Measurements from ENCODE around the gene OR5P2.
"Not testable (repeated sequence)": the region's sequence is repeated elsewhere in the genome, so short reads cannot be mapped to it uniquely, and the experiment has no call there.

Gene OR5P2, protein sequence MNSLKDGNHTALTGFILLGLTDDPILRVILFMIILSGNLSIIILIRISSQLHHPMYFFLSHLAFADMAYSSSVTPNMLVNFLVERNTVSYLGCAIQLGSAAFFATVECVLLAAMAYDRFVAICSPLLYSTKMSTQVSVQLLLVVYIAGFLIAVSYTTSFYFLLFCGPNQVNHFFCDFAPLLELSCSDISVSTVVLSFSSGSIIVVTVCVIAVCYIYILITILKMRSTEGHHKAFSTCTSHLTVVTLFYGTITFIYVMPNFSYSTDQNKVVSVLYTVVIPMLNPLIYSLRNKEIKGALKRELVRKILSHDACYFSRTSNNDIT

DNA sequence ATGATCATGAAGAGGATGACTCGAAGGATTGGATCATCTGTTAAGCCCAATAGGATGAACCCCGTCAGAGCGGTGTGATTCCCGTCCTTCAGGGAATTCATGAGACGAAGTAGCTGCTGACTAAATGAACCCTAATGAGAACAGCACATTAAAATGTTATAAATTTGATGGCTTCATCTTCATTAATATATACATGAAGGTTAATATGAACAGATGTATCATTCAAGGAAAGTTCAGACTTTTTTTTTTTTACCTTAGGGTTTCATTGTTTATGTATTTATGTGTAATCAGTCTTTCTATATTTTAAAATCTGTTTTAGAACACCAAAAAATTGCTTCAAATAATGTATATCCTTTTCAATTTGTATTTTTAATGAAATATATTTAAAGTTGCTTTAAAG lies at the start of gene OR5P2:
TSS of gene OR5P2 (minus strand) at position 101 of the 400 bp plus-strand sequence. CDS start at position 101, 0 bp downstream.
- no peaks in the 10 kb centered on the region for H3K36me3 ChIP-seq (ENCODE audit: control insufficient read depth in 2 of 2, insufficient read depth in 2 of 2, low read length in 2 of 2)
- H3K9ac ChIP-seq (ENCODE audit: low read depth in 1 of 2, low read length in 2 of 2) = no peak within 1 kb of the TSS
- H3K9me3 ChIP-seq (ENCODE audit: control insufficient read depth in 2 of 2, low read length in 2 of 2) = no peaks in the 10 kb centered on the region
- H3K4me1 ChIP-seq (ENCODE audit: control insufficient read depth in 2 of 2, insufficient read depth in 2 of 2, low read length in 2 of 2) = no peaks in the 10 kb centered on the region
- H3K27ac ChIP-seq (ENCODE audit: low read depth in 2 of 2, low read length in 2 of 2) = no peak within 1 kb of the TSS
- H3K4me3 ChIP-seq (ENCODE audit: low read length in 2 of 2) = no peak within 1 kb of the TSS
- H3K27me3 ChIP-seq (ENCODE audit: control insufficient read depth in 2 of 2, insufficient read depth in 2 of 2, low read length in 2 of 2) = no peaks in the 10 kb centered on the region

DNA sequence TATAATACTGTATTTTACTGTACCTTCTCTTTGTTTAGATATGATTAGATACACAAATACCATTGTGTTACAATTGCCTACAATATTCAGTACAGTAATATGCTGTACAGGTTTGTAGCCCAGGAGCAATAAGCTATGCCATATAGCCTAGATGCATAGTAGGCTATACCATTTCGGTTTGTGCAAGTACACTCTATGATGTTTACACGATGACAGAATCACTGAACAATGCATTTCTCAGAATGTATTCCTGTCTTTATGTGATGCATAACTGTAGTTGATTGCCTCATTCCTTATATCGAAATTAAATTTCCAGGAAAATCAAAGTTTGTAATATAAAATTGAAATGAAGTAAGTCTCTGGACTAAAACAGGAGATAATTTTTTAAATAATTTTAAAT lies 49.3 kb upstream of the OR5P2 start:
- Histone ChIP-seq H3K9ac (ENCODE audit: low read depth in 1 of 2, low read length in 2 of 2) (no peak overlapping the region), H3K27me3 (ENCODE audit: control insufficient read depth in 2 of 2, insufficient read depth in 2 of 2, low read length in 2 of 2) (no peaks in the 10 kb centered on the region), H3K27ac (ENCODE audit: low read depth in 2 of 2, low read length in 2 of 2) (no peak overlapping the region), H3K4me1 (ENCODE audit: control insufficient read depth in 2 of 2, insufficient read depth in 2 of 2, low read length in 2 of 2) (no peaks in the 10 kb centered on the region), H3K4me3 (ENCODE audit: low read length in 2 of 2) (no peak overlapping the region), H3K36me3 (ENCODE audit: control insufficient read depth in 2 of 2, insufficient read depth in 2 of 2, low read length in 2 of 2) (no peaks in the 10 kb centered on the region), H3K9me3 (ENCODE audit: control insufficient read depth in 2 of 2, low read length in 2 of 2) (no peaks in the 10 kb centered on the region)

DNA sequence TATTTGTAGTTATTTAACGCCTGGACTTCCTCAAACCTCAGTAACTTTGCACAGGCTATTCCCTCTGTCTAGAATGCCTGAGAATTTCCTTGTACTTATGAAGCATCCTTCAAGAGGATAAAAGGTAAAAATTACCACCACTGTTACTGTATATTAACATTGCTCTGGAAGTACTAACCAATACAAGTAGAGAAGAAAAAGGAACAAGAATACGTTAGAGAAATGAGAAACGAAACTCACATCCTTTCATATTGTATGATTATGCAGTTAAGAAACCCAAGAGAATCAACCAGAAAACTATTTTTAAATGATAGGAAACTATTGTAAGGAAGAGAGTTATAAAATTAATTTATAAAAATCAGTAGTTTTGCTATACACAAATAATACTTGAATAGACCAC lies 48.2 kb upstream of the OR5P2 start:
- Histone ChIP-seq H3K27me3 (ENCODE audit: control insufficient read depth in 2 of 2, insufficient read depth in 2 of 2, low read length in 2 of 2) (no peaks in the 10 kb centered on the region), H3K9me3 (ENCODE audit: control insufficient read depth in 2 of 2, low read length in 2 of 2) (no peaks in the 10 kb centered on the region), H3K9ac (ENCODE audit: low read depth in 1 of 2, low read length in 2 of 2) (no peak overlapping the region), H3K36me3 (ENCODE audit: control insufficient read depth in 2 of 2, insufficient read depth in 2 of 2, low read length in 2 of 2) (no peaks in the 10 kb centered on the region), H3K4me1 (ENCODE audit: control insufficient read depth in 2 of 2, insufficient read depth in 2 of 2, low read length in 2 of 2) (no peaks in the 10 kb centered on the region), H3K4me3 (ENCODE audit: low read length in 2 of 2) (no peak overlapping the region), H3K27ac (ENCODE audit: low read depth in 2 of 2, low read length in 2 of 2) (no peak overlapping the region)

DNA sequence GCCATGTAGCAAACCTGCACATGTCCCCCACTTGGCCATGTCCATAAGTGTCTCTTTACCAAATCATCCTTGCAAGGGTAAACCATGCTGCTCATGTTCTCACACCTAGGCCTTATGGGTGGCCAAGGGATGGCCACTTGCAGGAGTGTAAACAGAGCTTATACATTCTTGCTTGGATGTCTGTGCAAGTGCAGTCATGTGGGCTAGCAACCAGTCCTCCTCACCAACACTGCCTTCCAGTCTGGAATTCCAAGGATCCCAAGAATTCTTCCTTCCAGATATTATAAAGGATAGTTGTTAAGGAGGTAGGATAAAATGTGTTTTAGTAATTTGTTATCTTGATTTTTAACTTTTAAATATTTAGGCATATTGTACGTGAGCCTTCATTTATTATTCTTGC lies 47.8 kb upstream of the OR5P2 start:
- no peak overlapping the region for H3K27ac ChIP-seq (ENCODE audit: low read depth in 2 of 2, low read length in 2 of 2)
- no peaks in the 10 kb centered on the region for H3K9me3 ChIP-seq (ENCODE audit: control insufficient read depth in 2 of 2, low read length in 2 of 2)
- H3K27me3 ChIP-seq (ENCODE audit: control insufficient read depth in 2 of 2, insufficient read depth in 2 of 2, low read length in 2 of 2) = no peaks in the 10 kb centered on the region
- H3K9ac ChIP-seq (ENCODE audit: low read depth in 1 of 2, low read length in 2 of 2) = no peak overlapping the region
- no peak overlapping the region for H3K4me3 ChIP-seq (ENCODE audit: low read length in 2 of 2)
- no peaks in the 10 kb centered on the region for H3K4me1 ChIP-seq (ENCODE audit: control insufficient read depth in 2 of 2, insufficient read depth in 2 of 2, low read length in 2 of 2)
- no peaks in the 10 kb centered on the region for H3K36me3 ChIP-seq (ENCODE audit: control insufficient read depth in 2 of 2, insufficient read depth in 2 of 2, low read length in 2 of 2)

DNA sequence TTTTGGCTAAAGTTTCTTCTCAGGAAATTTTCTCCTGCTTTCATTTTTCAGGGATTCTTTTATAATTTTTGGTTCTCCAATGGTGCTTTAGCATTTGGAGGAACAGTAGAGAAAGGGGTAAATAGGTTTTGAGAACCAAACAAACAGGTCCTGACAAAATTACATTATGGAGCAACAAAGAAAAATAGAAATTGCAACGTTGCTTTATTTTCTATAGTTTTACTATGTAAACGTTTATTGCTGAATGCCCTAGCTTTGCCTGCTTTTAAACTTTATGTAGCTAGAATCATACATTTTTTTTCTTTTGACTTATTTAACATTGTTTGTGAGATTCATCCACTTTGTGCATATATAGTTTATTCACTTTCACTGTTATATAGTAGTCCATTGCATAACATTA lies 43.8 kb upstream of the OR5P2 start:
- Histone ChIP-seq H3K36me3 (ENCODE audit: control insufficient read depth in 2 of 2, insufficient read depth in 2 of 2, low read length in 2 of 2) (no peaks in the 10 kb centered on the region), H3K9ac (ENCODE audit: low read depth in 1 of 2, low read length in 2 of 2) (no peak overlapping the region), H3K9me3 (ENCODE audit: control insufficient read depth in 2 of 2, low read length in 2 of 2) (no peaks in the 10 kb centered on the region), H3K4me3 (ENCODE audit: low read length in 2 of 2) (no peak overlapping the region), H3K27me3 (ENCODE audit: control insufficient read depth in 2 of 2, insufficient read depth in 2 of 2, low read length in 2 of 2) (no peaks in the 10 kb centered on the region), H3K27ac (ENCODE audit: low read depth in 2 of 2, low read length in 2 of 2) (no peak overlapping the region), H3K4me1 (ENCODE audit: control insufficient read depth in 2 of 2, insufficient read depth in 2 of 2, low read length in 2 of 2) (no peaks in the 10 kb centered on the region)

DNA sequence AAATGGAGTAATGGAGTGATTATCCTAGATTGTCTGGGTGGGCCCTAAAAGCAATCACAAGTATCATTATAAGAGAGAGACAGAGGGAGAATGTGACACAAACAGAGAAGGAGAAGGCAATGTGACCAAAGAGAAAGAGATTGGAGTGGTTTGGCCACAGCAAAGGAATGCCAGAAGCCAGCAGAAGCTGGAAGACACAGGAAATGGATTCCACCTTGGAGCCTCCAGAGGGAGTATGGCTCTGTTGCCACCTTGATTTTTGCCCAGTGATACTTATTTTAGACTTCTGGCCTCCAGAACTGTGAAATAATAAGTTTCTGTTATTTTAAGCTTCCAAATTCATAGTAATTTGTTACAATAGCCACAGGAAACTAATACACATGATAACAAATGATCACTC lies 36.8 kb upstream of the OR5P2 start:
- H3K9ac ChIP-seq (ENCODE audit: low read depth in 1 of 2, low read length in 2 of 2) = no peak overlapping the region
- no peaks in the 10 kb centered on the region for H3K27me3 ChIP-seq (ENCODE audit: control insufficient read depth in 2 of 2, insufficient read depth in 2 of 2, low read length in 2 of 2)
- no peak overlapping the region for H3K4me3 ChIP-seq (ENCODE audit: low read length in 2 of 2)
- H3K9me3 ChIP-seq (ENCODE audit: control insufficient read depth in 2 of 2, low read length in 2 of 2) = no peaks in the 10 kb centered on the region
- no peaks in the 10 kb centered on the region for H3K36me3 ChIP-seq (ENCODE audit: control insufficient read depth in 2 of 2, insufficient read depth in 2 of 2, low read length in 2 of 2)
- H3K27ac ChIP-seq (ENCODE audit: low read depth in 2 of 2, low read length in 2 of 2) = no peak overlapping the region
- no peaks in the 10 kb centered on the region for H3K4me1 ChIP-seq (ENCODE audit: control insufficient read depth in 2 of 2, insufficient read depth in 2 of 2, low read length in 2 of 2)

DNA sequence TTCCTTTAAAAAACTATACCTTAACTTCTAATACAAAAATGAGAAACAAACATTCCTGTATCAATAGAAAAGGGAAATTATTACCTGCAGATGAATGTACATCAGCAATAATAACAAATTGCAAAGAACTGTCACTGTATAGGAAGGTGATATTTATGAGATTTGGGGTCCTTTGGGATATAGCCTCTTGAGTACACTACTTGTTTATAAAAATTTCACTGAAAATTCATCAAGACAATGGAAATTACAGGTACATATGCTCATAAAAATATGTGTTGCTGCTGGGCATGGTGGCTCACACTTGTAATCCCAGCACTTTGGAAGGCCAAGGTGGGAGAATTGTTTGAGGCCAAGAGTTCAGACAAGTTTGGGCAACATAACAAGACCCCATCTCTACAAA lies 34.0 kb upstream of the OR5P2 start, which contains the start of gene OR5P3:
TSS of gene OR5P3 (minus strand) at position 101 of the 400 bp plus-strand sequence.
- Histone ChIP-seq H3K36me3 (ENCODE audit: control insufficient read depth in 2 of 2, insufficient read depth in 2 of 2, low read length in 2 of 2) (no peaks in the 10 kb centered on the region), H3K9ac (ENCODE audit: low read depth in 1 of 2, low read length in 2 of 2) (no peak within 1 kb of the TSS), H3K9me3 (ENCODE audit: control insufficient read depth in 2 of 2, low read length in 2 of 2) (no peaks in the 10 kb centered on the region), H3K4me3 (ENCODE audit: low read length in 2 of 2) (no peak within 1 kb of the TSS), H3K27ac (ENCODE audit: low read depth in 2 of 2, low read length in 2 of 2) (no peak within 1 kb of the TSS), H3K4me1 (ENCODE audit: control insufficient read depth in 2 of 2, insufficient read depth in 2 of 2, low read length in 2 of 2) (no peaks in the 10 kb centered on the region), H3K27me3 (ENCODE audit: control insufficient read depth in 2 of 2, insufficient read depth in 2 of 2, low read length in 2 of 2) (no peaks in the 10 kb centered on the region)

DNA sequence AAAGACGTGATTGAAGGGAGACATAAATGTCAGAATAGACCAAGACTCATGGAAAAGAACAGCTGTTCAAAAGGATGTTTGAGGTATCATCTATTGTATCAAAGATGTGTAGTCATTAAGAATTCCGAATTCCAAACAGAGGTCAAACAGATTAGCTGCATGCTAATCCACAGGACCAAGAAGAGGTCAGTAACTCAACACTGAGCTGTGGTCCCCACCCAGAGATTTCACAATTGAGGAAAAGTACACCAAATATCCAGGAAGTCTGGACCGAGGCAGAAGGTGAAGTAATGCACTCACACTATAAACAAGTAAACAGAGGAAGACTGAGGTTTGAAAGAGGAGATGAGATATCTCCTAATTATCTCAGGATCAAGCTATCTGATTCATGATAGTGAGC lies 29.6 kb upstream of the OR5P2 start:
- H3K9ac ChIP-seq (ENCODE audit: low read depth in 1 of 2, low read length in 2 of 2) = no peak overlapping the region
- no peak overlapping the region for H3K4me3 ChIP-seq (ENCODE audit: low read length in 2 of 2)
- no peaks in the 10 kb centered on the region for H3K4me1 ChIP-seq (ENCODE audit: control insufficient read depth in 2 of 2, insufficient read depth in 2 of 2, low read length in 2 of 2)
- no peaks in the 10 kb centered on the region for H3K36me3 ChIP-seq (ENCODE audit: control insufficient read depth in 2 of 2, insufficient read depth in 2 of 2, low read length in 2 of 2)
- no peaks in the 10 kb centered on the region for H3K27me3 ChIP-seq (ENCODE audit: control insufficient read depth in 2 of 2, insufficient read depth in 2 of 2, low read length in 2 of 2)
- no peak overlapping the region for H3K27ac ChIP-seq (ENCODE audit: low read depth in 2 of 2, low read length in 2 of 2)
- H3K9me3 ChIP-seq (ENCODE audit: control insufficient read depth in 2 of 2, low read length in 2 of 2) = no peaks in the 10 kb centered on the region

DNA sequence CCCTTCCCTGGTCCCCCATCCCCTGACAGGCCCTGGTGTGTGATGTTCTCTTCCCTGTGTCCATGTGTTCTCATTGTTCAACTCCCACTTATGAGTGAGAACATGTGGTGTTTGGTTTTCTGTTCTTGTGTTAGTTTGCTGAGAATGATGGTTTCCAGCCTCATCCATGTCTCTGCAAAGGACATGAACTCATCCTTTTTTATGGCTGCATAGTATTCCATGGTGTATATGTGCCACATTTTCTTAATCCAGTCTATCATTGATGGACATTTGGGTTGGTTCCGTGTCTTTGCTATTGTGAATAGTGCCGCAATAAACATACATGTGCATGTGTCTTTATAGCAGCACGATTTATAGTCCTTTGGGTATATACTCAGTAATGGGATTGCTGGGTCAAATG lies 23.7 kb upstream of the OR5P2 start:
- H3K4me3 ChIP-seq (ENCODE audit: low read length in 2 of 2); H3K27ac ChIP-seq (ENCODE audit: low read depth in 2 of 2, low read length in 2 of 2); H3K27me3 ChIP-seq (ENCODE audit: control insufficient read depth in 2 of 2, insufficient read depth in 2 of 2, low read length in 2 of 2); H3K9me3 ChIP-seq (ENCODE audit: control insufficient read depth in 2 of 2, low read length in 2 of 2); H3K36me3 ChIP-seq (ENCODE audit: control insufficient read depth in 2 of 2, insufficient read depth in 2 of 2, low read length in 2 of 2); H3K9ac ChIP-seq (ENCODE audit: low read depth in 1 of 2, low read length in 2 of 2); H3K4me1 ChIP-seq (ENCODE audit: control insufficient read depth in 2 of 2, insufficient read depth in 2 of 2, low read length in 2 of 2): not testable (repeated sequence)

DNA sequence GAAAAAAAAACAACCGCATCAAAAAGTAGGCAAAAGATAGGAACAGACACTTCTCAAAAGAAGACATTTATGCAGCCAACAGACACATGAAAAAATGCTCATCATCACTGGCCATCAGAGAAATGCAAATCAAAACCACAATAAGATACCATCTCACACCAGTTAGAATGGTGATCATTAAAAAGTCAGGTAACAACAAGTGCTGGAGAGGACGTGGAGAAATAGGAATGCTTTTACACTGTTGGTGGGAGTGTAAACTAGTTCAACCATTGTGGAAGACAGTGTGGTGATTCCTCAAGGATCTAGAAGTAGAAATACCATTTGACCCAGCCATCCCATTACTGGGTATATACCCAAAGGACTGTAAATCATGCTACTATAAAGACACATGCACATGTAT lies 18.2 kb upstream of the OR5P2 start:
- not testable (repeated sequence) for H3K36me3 ChIP-seq (ENCODE audit: control insufficient read depth in 2 of 2, insufficient read depth in 2 of 2, low read length in 2 of 2); H3K4me3 ChIP-seq (ENCODE audit: low read length in 2 of 2); H3K9ac ChIP-seq (ENCODE audit: low read depth in 1 of 2, low read length in 2 of 2); H3K9me3 ChIP-seq (ENCODE audit: control insufficient read depth in 2 of 2, low read length in 2 of 2); H3K4me1 ChIP-seq (ENCODE audit: control insufficient read depth in 2 of 2, insufficient read depth in 2 of 2, low read length in 2 of 2); H3K27ac ChIP-seq (ENCODE audit: low read depth in 2 of 2, low read length in 2 of 2); H3K27me3 ChIP-seq (ENCODE audit: control insufficient read depth in 2 of 2, insufficient read depth in 2 of 2, low read length in 2 of 2)

DNA sequence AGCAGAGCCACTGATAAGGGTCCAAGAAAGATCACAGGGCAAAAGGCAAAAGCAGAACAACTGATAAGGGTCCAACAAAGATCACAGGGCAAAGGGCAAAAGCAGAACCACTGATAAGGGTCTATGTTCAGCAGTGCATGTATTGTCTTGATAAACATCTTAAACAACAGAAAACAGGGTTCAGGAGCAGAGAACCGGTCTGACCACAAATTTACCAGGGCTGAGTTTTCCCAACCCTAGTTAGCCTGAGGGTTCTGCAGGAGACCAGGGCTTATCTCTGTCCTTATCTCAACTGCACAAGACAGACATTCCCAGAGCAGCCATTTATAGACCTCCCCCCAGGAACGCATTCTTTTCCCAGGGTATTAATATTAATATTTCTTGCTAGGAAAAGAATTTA lies 13.6 kb upstream of the OR5P2 start:
- H3K9ac ChIP-seq (ENCODE audit: low read depth in 1 of 2, low read length in 2 of 2); H3K4me1 ChIP-seq (ENCODE audit: control insufficient read depth in 2 of 2, insufficient read depth in 2 of 2, low read length in 2 of 2); H3K36me3 ChIP-seq (ENCODE audit: control insufficient read depth in 2 of 2, insufficient read depth in 2 of 2, low read length in 2 of 2); H3K27ac ChIP-seq (ENCODE audit: low read depth in 2 of 2, low read length in 2 of 2); H3K4me3 ChIP-seq (ENCODE audit: low read length in 2 of 2); H3K27me3 ChIP-seq (ENCODE audit: control insufficient read depth in 2 of 2, insufficient read depth in 2 of 2, low read length in 2 of 2); H3K9me3 ChIP-seq (ENCODE audit: control insufficient read depth in 2 of 2, low read length in 2 of 2): not testable (repeated sequence)
